Liver (tissue), 9 donors: ENCODE results near the gene EML6. TPM values are rescaled to one million over a fixed set of nuclear protein-coding genes. Genes with fewer than 3 reads are reported as not detected.

Experiments used
- DNase-seq: peaks from one replicate; pipeline ENCODE4 v3.0.0-alpha.2; 2017; ENCODE audit warnings: low spot score
- H3K27ac ChIP-seq, 2 donors: one replicate each; pipeline ENCODE4 v1.7.0; 2013; ENCODE audit warnings: inconsistent platforms in 2 of 2, low read length in 2 of 2, control low read depth in 1 of 2, low read depth in 1 of 2, mild to moderate bottlenecking in 1 of 2
- H3K27me3 ChIP-seq, 4 donors: one replicate each; pipeline versions ENCODE4 v1.6.1 to v1.7.0; 2013; ENCODE audit warnings: low read length in 3 of 4, inconsistent platforms in 1 of 4, mild to moderate bottlenecking in 1 of 4, moderate library complexity in 1 of 4; ENCODE audit not compliant: control insufficient read depth in 4 of 4, insufficient read depth in 4 of 4
- H3K36me3 ChIP-seq, 4 donors: one replicate each; pipeline versions ENCODE4 v1.6.1 to v1.7.0; 2013; ENCODE audit warnings: low read length in 3 of 4, mild to moderate bottlenecking in 3 of 4, low read depth in 1 of 4, moderate library complexity in 1 of 4; ENCODE audit not compliant: control insufficient read depth in 4 of 4, insufficient read depth in 3 of 4
- H3K4me1 ChIP-seq, 4 donors: one replicate each; pipeline versions ENCODE4 v1.6.1 to v1.7.0; 2013; ENCODE audit warnings: low read length in 3 of 4, mild to moderate bottlenecking in 3 of 4, moderate library complexity in 1 of 4; ENCODE audit not compliant: control insufficient read depth in 4 of 4, insufficient read depth in 4 of 4
- H3K4me3 ChIP-seq, 3 donors: one replicate each; pipeline versions ENCODE4 v1.6.1 to v1.7.0; 2013; ENCODE audit warnings: low read length in 3 of 3, control low read depth in 1 of 3, low read depth in 1 of 3, mild to moderate bottlenecking in 1 of 3
- H3K9ac ChIP-seq, 2 donors: one replicate each; pipeline ENCODE4 v1.7.0; 2013; ENCODE audit warnings: low read length in 2 of 2, mild to moderate bottlenecking in 2 of 2, moderate library complexity in 2 of 2, control low read depth in 1 of 2, low read depth in 1 of 2
- H3K9me3 ChIP-seq, 4 donors: one replicate each; pipeline versions ENCODE4 v1.6.1 to v1.7.0; 2013; ENCODE audit warnings: low read length in 3 of 4; ENCODE audit not compliant: control insufficient read depth in 4 of 4
- ATF3 ChIP-seq: IDR thresholded peaks from 2 replicates; pipeline ENCODE4 v1.6.1; 2016; ENCODE audit warnings: antibody characterized with exemption
- CTCF ChIP-seq: fragments of 150-350 bp; IDR thresholded peaks from 2 replicates; pipeline ENCODE4 v1.5.1; 2017; ENCODE audit warnings: improper control_type of control experiment, low read depth, low read length; ENCODE audit not compliant: missing input control
- EGR1 ChIP-seq, 2 donors: IDR thresholded peaks; 2 replicates each; pipeline ENCODE4 v1.6.1; 2016 to 2018; ENCODE audit warnings: antibody characterized with exemption in 2 of 2, low read depth in 2 of 2
- FOXA1 ChIP-seq: IDR thresholded peaks from 2 replicates; pipeline ENCODE4 v1.6.1; 2016; ENCODE audit warnings: antibody characterized with exemption
- FOXA2 ChIP-seq: IDR thresholded peaks from 2 replicates; pipeline ENCODE4 v1.6.1; 2016; ENCODE audit warnings: antibody characterized with exemption
- GABPA ChIP-seq, 2 donors: IDR thresholded peaks in 1 of 2; conservative IDR thresholded peaks in 1 of 2; 2 replicates each; pipeline ENCODE4 v1.6.1; 2016; ENCODE audit warnings: antibody characterized with exemption in 2 of 2, mild to moderate bottlenecking in 1 of 2, moderate library complexity in 1 of 2
- HNF4A ChIP-seq, 2 donors: conservative IDR thresholded peaks; 2 replicates each; pipeline ENCODE4 v1.6.1; 2016; ENCODE audit warnings: antibody characterized with exemption in 2 of 2, mild to moderate bottlenecking in 2 of 2
- HNF4G ChIP-seq: IDR thresholded peaks from 2 replicates; pipeline ENCODE4 v1.6.1; 2016; ENCODE audit warnings: antibody characterized with exemption
- JUND ChIP-seq, 2 donors: IDR thresholded peaks; 2 replicates each; pipeline ENCODE4 v1.6.1; 2016; ENCODE audit warnings: antibody characterized with exemption in 2 of 2
- MAX ChIP-seq: IDR thresholded peaks from 2 replicates; pipeline ENCODE4 v1.6.1; 2016; ENCODE audit warnings: antibody characterized with exemption
- NR2F2 ChIP-seq: IDR thresholded peaks from 2 replicates; pipeline ENCODE4 v1.6.1; 2016; ENCODE audit warnings: antibody characterized with exemption
- RAD21 ChIP-seq, 2 donors: IDR thresholded peaks; 2 replicates each; pipeline ENCODE4 v1.6.1; 2016; ENCODE audit warnings: antibody characterized with exemption in 2 of 2, mild to moderate bottlenecking in 2 of 2
- REST ChIP-seq: IDR thresholded peaks from 2 replicates; pipeline ENCODE4 v1.6.1; 2016; ENCODE audit warnings: antibody characterized with exemption, mild to moderate bottlenecking
- RXRA ChIP-seq, 2 donors: IDR thresholded peaks; 2 replicates each; pipeline ENCODE4 v1.6.1; 2017 to 2018; ENCODE audit warnings: antibody characterized with exemption in 2 of 2, mild to moderate bottlenecking in 1 of 2
- SP1 ChIP-seq: IDR thresholded peaks from 2 replicates; pipeline ENCODE4 v1.6.1; 2018; ENCODE audit warnings: antibody characterized with exemption, mild to moderate bottlenecking
- TAF1 ChIP-seq: conservative IDR thresholded peaks from 2 replicates; pipeline ENCODE4 v1.6.1; 2016; ENCODE audit warnings: antibody characterized with exemption, mild to moderate bottlenecking
- YY1 ChIP-seq: IDR thresholded peaks from 2 replicates; pipeline ENCODE4 v1.6.1; 2016; ENCODE audit warnings: antibody characterized with exemption, mild to moderate bottlenecking
- ZBTB33 ChIP-seq: IDR thresholded peaks from 2 replicates; pipeline ENCODE4 v1.6.1; 2016; ENCODE audit warnings: antibody characterized with exemption
- WGBS: extraction: QIAGEN DNeasy Blood & Tissue Kit; methylation state at CpG from one replicate; pipeline ENCODE4 v1.1.7; 2013; 5-methylcytosine and 5-hydroxymethylcytosine counted together
- polyA plus RNA-seq, 2 donors: library from polyadenylated mRNA; stranded (reverse) in 1 of 2; unstranded in 1 of 2; fragments of 200-250 nt in 1 of 2; fragments of >200 nt in 1 of 2; fragmentation: Nextera tagmentation in 1 of 2; extraction: Ambion mirVana in 1 of 2; gene quantifications; one replicate each; pipeline versions ENCODE4 v1.2.1 to v1.2.3, GENCODE V29; 2013 to 2015
- total RNA-seq, 2 donors: library from RNA; depleted of rRNA; stranded (reverse); fragments of >200 nt; gene quantifications; one replicate each; pipeline ENCODE4 v1.2.3, GENCODE V29; 2014
- donor health status: healthy.
- donor health status: healthy.
- donor health status: healthy.
- donor health status: healthy.
- donor health status: healthy.

EML6 gene
- total and polyA plus RNA-seq, 4 donors, result 0.33 to 3.0 (median 1.4) TPM

GRCh38 chr2:54945391-54946219 is 222.1 kb downstream of the EML6 start (continued):
- TF ChIP-seq REST (no peak), HNF4G (no peak), GABPA (IDR thresholded peaks at IDR 0.05 in 1 of 2, conservative IDR thresholded peaks at IDR 0.05 in 1 of 2) (no peak)

GRCh38 chr2:54946220-54946805 is 222.9 kb downstream of the EML6 start:
- Histone ChIP-seq H3K27me3 (no peaks in the 10 kb centered on the region), H3K4me3 (no peak overlapping the region), H3K27ac (no peak overlapping the region), H3K36me3 (no peaks in the 10 kb centered on the region), H3K9me3 (no peaks in the 10 kb centered on the region), H3K4me1 (peaks cover 0 to 2% (median 0%) of the 10 kb centered on the region in 4 donors), H3K9ac (no peak overlapping the region)
- no peak for TF ChIP-seq YY1
- no peak for TF ChIP-seq ZBTB33
- no peak for TF ChIP-seq MAX
- no peak for TF ChIP-seq ATF3
- TF ChIP-seq JUND (IDR thresholded peaks at IDR 0.05), result no peak
- no peak for TF ChIP-seq EGR1 (IDR thresholded peaks at IDR 0.05; ENCODE audit: low read depth in 2 of 2)
- TF ChIP-seq TAF1, result no peak
- TF ChIP-seq HNF4G, result no peak
- TF ChIP-seq CTCF, result no peak
- no peak for TF ChIP-seq HNF4A (conservative IDR thresholded peaks at IDR 0.05)
- TF ChIP-seq FOXA2, result no peak
- TF ChIP-seq SP1, result no peak
- TF ChIP-seq RXRA (IDR thresholded peaks at IDR 0.05), result no peak
- TF ChIP-seq GABPA (IDR thresholded peaks at IDR 0.05 in 1 of 2, conservative IDR thresholded peaks at IDR 0.05 in 1 of 2), result no peak
- TF ChIP-seq FOXA1, result no peak
- TF ChIP-seq NR2F2, result no peak
- no peak for TF ChIP-seq RAD21 (IDR thresholded peaks at IDR 0.05)
- WGBS, result 91% methylated on average over 9 of the region's 9 CpGs
- no peak for DNase-seq
